HG03571 (cell line): ENCODE measurements around the gene CELA1.

Experiments used
- ATAC-seq: cut with Tn5 transposase; IDR thresholded peaks from one replicate; pipeline ENCODE4 v1.9.1; 2021; ENCODE audit not compliant: unreplicated experiment

CELA1 gene

DNA sequence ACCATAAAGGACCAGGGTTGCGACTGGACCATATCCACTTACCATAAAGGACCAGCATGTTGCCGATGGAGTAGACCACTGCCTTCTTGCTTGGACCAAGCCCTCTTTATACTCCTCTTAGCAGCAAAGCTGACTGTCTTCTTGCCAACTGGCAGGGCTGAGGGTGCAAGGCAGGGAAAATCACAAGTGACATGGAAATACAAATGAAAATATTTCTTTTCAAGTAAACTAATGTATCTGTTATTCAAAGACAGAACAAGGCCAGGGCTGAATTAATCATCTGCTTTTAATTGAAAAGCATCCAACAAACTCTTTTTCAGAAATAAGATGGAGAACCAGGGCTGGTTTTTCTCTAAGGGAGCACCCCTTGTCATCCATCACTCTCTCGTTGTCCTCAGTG is at the start of gene CELA1:
Gene CELA1, minus strand, starts transcription at position 99 of the 400 bp plus-strand sequence. Its CDS starts 41 bp downstream, at position 58.
- no peak for ATAC-seq

DNA sequence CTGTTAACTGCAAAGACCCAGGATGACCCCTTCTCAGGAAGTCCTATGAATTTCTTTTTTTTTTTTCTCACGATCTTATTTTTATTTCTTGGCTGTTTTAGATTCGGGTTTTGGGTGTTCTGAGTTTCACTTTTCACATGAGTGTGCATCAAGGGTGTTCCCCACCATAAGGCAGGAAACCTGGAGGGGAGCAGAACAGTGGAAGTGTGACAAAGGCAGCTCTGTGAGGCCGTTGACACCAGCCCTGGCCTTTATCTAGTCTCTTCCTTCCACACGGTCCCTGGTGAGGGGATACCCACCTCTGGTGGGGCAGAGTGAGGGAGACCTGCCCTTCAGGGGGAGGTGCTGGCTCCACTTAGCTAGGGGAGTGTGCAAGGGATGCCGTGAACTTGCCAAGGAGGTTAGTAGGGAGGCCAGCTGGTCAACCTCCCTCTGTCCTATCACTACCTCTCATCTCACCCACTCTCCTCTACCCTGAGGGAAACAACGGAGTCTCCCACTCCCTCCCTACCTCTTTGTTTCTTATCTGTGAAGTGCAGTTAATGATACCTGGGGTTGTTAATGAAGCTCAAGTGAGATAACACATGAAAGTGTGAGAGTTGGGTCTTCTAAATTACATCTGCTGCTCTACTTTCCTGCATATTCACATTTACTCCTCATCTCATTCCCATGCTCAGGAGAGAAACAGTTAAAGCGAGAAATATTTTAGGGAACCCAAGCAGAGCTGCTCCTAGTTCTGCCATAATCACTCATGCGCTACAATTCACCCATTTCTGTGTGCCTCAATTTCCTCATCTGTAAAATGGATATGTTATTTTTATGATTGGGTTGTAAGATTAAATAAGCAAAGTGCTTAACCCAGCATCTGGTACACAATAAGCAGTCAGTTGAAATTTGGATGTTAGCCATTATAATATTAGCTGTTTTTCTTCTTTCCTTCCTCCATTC is 49.1 kb upstream of the CELA1 start:
- ATAC-seq: peak; percentile 47

DNA sequence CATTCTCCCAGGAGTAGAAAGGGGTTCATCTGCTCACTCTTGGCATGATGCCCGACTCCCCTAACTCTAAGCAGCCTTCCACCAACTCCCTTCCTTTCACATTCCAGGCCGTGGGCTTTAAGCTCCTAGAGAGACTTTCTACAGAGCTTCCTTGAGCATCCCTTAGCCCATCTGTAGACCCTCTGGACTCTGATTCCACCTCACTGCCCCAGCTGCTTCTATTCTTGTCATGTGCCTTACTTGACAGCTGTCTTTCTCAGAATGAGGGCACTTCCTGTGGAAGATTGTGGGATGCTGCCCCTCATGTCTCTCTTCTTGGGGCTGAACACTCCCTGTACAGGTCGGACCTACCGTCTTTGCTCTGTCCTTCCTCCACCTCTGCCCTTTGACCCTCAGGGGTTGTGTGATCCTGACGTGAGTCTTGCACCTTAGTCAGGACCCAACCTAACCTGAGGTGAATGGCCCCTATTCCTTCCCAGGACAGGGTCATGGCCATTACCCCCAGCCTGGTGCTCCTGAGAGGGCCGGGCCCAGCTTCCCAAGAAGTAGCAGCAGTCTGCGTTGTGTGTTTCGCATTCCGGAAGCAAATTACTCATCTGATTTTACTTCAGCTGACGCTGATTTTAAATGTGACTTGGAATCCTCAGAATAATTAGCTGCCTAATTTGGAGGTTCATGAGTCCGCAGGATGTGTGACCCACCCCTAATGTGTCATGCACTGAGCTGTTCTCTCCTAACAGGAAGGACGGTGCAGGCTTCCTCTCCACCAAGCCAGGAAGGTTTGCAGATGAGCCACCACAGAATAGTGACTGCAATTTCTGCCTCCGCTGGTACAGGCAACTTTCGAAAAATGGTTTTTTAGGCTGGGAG is 47.4 kb upstream of the CELA1 start:
- ATAC-seq: no peak

DNA sequence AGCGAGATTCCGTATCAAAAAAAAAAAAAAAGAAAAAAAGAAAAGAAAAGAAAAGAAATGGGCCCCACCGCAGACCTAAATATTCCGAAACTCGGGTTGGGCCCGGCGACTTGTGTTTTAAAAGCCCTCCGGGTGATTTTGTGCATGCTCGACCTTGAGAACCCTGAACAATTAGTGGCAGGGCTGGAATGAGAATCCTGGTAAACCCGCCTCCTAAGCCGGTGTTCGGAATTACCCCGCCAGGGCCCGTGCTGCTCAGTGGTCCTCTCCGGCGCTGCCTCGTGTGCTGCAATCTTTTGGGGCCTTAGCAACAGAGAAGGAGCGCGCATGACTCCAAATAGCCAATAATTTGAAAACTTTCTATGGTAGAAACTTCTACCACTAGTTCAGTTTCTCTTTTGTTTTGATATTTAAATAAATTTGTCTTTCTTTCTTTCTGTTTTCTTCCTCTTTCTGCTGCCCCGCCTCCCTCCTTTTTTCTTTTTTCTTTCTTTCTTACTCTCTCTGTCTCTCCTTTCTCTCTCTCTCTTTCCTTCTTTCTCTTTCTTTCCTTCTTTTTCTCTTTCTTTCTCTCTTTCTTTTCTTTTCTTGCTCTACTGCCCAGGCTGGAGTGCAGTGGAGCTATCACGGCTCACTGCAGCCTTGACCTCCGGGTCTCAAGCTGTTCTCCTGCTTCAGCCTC is 46.2 kb upstream of the CELA1 start:
- peak; percentile 39 for ATAC-seq

DNA sequence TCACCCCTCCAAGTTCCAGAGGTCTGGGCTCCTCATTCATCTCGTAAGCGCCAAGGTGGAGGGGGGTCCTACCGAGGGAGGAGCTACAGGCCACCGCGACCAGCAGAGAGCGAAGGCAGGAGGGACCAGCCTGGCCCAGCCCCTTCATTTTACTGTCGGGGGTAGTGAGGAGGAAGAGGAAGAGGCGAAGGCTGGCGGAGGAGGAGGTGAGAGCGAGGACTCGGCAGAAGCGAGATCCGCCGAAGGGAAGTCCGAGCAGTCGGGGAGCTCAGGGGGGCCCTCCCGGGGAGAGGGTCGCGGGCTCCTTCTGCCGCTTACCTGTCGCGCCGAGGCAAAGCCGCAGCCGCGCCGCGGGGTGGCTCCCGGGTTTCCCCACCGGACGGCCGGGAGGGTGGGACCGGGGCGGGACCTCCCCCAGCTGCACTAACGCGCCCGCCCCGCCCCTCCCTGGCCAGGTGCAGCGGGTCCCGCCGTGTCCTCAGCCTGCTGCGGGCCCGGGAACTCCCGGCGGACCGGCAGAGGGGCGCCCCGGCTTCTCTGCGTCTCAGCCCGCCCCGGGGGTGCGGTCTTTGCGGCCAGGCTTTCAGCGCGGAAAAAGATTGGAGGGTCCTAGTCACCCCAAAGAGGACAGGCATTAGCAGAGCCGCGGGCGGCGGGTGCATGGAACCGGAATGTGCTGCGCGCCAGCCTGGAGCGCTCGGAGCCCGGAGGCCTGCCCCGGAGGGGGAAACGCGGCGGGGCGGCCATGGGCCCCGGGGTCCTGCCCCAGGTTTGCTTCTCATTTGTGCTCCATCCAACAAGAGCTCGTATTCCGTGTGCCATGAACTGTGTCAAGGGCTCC is 45.0 kb upstream of the CELA1 start, which contains the start of gene GALNT6:
Gene GALNT6, minus strand, starts transcription at position 124 of the 841 bp plus-strand sequence. CDS start 11,625 bp downstream, outside the sequence.
- peak; percentile 39 for ATAC-seq

DNA sequence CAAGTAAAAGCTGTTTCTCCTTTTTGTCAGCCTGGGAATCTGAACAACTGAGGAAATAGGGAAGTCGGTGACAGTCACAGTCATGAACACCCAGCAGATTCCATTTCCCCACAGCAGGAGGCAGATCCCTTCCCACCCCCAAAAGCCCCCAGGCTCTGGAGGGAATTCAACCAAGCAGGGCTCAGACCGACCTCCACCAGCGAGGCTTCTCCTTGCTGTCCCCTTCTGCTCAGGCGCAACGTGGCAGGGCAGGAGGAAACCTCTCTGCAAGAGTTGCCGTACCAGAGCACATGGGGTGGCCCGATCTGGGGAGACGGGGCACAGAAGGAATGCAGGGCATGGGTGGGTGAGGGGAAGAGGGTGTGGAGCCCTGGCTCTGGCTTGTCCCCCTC is 44.4 kb upstream of the CELA1 start:
- no peak for ATAC-seq

DNA sequence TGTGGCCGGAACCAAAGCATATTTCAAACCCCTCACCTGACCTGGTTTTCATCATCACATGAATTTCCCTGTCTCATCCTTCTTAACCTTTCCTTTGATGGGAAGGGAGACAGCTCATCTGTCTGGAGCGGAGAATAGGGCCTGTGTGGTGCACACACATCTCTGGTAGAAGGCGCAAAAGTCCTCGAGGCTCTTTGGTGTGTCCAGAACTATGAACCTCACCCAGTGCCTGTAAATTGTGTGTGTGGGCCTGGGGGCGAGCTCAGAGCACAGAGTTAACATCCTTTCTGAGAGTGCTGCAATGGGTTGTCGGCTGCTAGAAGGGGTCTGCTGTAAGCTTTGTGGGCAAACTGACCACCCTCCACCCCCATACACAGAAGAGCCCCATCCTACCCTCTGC is 44.0 kb upstream of the CELA1 start:
- ATAC-seq: no peak

DNA sequence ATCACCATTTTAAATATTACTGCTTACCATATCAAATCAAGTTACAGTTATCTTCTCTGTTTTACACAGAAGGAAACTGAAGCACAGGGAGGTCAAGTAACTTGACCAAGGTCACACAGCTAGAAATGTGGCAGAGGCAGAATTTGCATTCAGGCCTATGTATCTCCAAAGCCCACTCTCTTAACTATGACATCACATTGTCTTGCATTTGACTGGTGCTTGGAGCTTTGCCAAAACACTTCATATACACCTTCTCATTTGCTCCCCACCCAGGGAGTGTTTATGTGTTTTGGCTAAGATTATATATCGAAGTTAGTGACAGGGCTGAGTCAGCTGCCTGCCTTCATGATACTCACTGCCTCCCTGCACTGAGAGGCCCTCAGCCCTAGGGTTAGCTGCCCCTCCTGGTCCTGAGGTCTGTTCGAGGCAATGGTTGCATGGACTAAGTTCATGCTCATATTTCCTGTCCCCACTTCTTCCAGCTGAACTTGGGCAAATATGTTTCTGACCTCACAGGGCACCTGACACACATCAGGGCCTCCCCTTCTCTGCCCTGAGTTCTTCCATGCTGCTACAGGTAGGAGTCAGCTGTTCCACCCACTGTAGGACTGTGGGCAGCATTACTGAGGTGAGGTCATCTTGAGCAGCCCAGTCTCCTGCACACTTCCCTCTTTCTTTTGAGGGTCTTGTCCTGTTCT is 43.0 kb upstream of the CELA1 start:
- ATAC-seq: no peak

DNA sequence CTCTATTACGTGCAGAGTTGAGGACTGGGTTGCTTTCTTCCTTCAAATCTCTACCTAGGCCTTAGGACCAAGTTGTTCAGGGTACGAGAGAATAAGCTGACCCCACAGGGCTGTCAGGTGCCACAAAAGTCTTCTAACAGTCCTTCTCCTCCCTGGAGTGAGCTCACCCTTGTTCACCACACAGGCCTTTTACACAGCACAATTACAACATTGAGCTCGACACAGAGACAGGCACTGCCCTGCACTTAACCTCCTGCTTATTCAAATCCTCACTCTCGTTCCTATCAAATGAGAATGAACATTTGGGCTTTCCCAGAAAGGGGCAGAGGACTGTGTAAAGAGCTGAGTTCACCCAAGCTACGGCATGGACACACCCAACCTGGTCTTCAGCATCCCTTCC is 42.4 kb upstream of the CELA1 start:
- no peak for ATAC-seq

DNA sequence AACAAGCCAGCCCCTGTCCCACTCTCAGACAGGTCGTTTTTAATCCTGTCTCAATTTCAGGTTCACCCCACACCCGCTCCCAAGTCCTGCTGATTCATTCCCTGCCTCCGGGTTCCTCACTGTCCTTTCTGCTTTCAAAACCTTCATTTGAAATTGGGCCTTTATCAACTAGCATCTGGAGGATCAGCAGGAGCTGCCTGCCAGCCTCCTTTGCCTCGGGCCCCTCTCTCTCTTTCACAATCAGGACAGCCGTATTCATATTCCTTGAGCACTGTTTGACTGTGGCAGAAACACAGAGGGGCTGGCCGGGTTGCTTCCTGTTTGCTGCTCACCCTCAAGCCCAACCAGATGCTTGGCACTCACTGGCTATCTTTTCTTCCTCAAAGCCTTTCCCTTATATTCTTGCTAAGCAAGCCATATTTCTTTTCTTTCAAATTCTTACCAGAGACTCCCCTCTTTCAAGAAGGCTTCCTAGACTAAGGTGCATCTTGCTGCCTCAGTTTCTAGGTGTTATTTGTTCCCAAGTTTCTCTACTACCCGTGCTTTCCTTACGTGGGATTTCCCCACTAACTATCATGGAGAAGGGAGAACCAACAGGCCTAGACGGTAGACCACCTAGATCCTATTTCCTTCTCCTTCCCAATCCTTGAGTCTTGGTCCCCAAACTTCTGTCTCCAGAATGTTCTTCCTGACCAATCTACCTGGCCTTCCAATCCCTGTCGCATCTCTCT is 41.8 kb upstream of the CELA1 start:
- ATAC-seq: no peak

DNA sequence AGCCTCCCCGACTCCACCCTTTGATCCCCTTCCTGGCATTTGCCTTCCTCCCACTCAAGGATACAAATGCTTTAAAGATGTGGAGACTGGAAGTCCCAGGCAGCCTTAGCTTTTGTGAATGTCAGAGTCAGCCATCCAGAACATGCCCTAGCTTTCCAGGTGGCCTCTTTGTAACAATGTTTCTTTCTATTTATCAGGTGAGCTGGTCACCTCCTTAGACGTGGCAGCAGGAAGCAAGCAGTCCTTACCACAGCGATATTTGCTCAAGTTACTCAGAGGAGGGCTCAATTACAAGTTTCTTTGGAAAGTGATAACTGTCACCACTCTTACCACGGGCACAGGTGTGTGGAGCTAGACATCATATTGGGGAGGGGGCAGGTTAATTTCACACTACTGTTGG is 39.9 kb upstream of the CELA1 start:
- no peak for ATAC-seq

DNA sequence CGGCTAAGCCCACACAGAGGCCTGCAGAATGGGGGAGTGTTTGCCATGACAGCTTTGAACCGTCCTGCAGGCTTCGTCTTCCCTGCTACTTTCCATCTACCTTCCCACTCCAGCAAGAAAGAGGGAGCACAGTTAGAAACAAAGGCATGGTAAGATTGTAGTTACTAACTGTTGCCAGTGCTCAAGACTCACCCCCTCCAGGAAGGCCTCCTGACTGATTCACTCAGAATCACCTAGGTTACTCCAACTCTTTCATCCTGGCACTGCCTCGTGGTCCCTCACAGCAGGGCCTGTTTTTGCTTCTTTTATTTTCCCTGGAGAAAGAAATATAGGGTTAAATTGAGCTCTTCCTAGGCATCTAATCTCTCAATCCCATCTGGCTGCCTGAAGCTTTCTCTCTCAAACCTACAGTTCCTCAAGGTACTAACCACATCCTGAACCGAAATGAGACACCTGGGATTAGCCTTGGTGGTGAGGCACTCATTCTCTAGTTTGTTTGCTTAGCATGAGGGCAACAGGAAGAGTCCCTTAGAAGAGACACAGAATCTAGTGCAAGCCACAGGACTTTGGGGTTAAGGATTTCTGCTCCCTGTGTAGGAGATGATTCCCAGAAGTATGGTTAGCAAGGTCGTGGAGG is 36.9 kb upstream of the CELA1 start:
- no peak for ATAC-seq

DNA sequence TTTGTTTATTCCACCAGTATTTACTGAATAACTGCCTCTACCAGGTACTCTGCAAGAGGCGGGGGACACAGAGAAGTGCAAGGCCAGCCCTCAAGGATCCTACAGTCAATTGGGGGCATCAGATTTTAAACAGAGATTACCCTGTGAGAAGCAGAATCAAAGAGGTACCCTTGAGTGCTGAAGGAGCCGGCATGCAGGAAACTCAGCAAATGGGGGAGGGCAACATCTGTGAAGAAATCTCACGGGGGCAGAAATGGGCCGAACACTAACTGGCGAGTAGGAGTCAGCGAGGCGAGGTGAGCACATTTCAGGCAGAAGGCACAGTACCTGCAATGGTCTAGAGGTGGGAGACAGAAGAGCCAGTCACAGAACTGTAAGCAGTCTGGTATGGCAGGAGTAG is 35.7 kb upstream of the CELA1 start:
- no peak for ATAC-seq

DNA sequence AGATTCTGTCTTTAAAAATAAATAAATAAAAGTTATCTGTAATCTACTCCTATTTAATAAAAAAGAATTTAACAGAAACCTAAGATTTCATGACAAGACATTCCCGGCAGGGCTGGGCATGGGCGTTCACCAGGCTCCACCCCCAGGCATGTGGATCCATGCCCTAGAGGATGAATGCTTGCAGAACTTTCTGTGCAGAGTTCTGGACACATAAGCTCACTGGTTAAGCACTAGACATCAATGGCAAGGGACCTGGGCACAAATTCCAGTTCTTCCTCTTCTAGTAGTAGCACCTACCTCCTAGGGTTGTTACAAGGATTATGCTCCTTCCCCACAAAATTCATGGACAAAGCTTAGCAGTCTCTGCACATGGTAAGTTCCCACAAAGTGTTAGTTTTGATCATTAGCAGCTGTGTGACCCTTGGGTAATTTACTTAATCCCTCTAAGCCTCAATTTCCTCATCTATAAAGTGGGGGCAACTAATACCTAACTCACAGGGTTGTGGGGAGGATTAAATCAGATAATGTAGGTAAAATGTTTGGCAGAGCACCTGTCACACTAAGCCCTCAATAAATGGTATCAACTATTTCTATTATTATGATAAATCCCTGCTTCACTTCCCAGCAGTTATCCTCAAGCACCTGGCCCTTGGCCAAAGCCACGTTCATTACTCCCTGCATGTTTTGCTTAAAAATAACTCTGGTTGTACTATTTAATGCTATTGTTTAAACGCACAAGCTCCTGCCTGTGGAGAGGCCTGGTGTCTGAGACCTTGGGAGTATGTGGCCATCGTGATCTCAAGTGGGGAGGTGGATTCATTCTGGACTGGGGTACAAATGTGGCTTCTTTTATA is 35.0 kb upstream of the CELA1 start:
- no peak for ATAC-seq

DNA sequence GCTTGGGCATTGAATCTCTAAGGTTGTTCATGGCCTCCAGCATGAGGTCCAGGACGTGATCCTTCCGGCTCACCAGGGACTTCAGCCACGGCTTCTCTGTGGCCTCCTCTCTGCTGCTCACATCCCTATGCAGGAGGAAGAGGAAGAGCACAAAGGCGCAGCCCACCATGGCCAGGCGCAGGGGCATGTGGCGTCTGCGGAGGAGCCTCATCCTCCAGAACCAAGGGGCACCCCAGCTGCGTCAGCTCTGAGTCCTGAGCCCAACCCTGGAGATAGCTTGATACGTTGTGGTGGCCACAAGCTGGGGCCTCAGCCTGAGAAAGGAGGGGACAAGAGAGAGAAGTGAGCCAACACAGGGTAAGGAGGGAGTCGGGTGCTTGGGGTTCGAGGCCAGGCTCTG is 33.1 kb upstream of the CELA1 start:
- no peak for ATAC-seq

DNA sequence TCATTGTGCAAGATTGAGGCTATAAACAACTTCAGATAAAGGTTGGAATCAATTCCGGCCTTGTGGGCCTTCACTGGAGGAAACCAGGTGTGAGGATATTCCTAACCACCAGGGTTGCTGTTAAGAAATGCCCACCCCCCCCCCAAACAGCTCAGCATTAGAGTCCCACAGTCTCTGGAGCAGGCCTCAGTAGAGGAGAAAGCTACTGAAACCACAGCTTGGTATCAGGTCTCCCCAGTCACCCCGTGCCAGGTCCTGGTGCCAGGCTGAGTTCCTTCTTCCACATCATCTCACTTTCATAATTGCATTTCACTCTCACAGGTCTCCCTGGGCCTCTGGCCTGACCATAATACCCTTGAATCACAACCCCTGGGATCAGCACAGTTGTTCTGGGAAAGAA is 32.3 kb upstream of the CELA1 start:
- ATAC-seq: no peak

DNA sequence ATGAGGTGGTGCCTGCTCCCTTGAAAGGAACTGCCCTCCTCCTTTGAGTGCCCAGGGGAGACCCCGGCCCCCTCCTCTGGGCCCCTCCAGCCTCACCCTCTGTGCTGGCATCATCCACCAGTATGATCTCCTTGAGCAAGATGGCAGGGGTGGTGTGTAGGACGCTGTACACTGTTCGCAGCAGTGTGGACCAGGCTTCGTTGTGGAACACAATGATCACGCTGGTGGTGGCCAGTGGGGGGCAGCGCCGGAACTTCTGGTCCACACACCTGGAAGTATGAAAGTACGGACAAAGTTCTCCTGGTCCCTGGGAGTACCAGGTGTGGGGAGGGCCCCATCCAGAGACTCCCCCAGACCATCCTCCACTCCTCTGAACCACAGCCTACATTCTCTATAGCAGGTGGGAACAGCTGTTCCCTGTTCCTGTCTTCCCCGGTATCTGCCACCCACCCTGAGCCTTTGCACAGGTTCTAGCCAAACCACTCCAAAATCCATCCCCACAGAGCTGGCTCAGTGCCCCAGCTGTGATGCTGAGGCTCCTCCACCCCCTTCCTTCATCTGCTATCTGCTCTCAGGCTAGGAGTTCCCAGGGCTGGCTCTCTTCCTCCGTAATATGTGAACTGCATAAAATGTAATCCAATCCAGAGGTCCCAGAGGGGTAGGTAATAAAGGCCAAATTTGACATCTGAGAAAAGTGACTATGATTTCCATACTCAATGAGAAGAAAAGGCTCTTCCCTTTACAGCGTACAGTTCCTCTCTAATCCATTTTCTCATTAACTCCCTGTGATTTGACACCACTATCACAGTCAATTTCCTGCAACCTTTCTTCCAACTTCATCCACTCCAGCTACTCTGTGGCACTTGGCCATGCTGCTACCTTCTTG is 30.9 kb upstream of the CELA1 start:
- no peak for ATAC-seq
